Glomerular visceral epithelial cell (primary cell): ENCODE measurements around the gene OR5AU1.

Source experiments
- DNase-seq: peaks from one replicate; pipeline ENCODE4 v3.0.0-alpha.2; 2016; ENCODE audit errors: extremely low spot score

Gene OR5AU1

GRCh38 chr14:21107283-21107800 is 48.5 kb downstream of the OR5AU1 start:
- peak; percentile 80 for DNase-seq

DNA sequence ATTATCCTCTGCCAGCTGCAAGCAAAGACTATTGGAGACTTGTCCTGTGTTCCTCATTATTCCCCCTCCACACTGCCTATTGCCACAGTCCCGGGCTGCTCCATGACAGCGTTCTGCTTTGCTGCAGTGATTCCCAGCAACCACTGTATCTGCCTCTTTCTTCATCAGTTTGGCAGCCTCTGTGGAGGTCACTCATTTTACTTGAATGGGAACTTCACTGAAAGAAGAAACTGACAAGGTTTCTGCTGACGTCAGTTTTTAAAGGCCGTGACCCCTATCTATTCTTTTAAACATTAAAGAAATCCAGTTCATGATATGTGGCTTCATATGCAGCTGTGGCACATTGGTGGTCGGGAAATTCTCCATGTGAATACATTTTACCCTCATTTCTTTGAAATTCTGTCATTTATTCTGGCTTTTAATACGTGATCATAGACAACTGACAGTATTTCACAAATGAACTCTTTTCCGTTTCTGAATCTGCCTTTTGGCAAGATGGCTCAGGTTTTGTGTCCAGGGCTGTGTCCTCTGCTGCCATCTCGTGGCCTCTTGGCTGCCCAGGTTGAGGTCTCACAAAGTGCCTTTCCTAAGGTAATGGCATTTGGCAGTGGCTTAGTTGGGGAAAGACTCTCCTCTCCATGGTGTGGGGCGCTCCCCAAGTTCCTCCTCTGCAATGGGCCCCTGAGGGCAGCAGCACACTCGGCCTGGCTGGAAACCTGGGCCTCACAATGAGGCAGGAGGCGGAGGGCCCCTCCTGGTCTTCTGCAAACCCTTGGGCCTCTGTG is 49.2 kb downstream of the OR5AU1 start:
- DNase-seq: peak; percentile 83

DNA sequence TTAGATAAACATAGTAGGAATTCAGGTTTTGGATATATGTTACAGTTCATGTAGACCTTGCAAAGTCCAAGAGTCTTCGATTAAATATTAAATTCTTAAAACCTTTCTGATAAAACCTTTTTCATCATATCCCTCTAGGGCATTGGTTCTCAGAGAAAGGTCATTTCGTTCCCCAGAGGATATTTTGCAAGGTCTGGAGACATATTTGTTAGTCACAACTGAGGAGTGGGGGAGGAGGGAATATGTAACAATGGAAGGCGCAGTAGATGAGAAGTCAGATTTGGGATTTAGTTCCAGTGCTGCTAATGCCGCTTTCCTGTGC is 49.7 kb downstream of the OR5AU1 start:
- no peak for DNase-seq

DNA sequence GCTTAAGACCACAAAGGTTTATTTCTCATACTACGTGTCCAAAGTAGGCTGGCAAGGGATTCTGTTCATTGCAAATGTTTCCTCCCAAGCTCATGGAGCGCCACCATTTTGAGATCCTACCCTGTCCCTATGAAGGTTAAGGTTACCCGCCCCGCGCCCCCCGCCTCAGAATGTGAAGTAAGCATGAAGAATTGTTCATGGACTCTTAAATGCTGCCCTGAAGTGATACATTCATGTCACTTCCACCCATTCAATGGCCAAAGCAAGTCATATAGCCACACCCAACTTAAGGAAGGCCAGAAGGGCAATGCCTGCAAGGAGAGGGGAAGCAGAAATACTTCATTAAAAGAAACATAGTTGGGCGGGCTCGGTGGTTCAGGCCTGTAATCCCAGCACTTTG is 50.8 kb downstream of the OR5AU1 start:
- DNase-seq: no peak
